Cardiac septum (tissue), 1 donor: Measurements from ENCODE around the gene RBBP6. TPM values are rescaled to one million over a fixed set of nuclear protein-coding genes. Genes with fewer than 3 reads are reported as not detected.
A peak's percentile ranks its signal among the peaks of the same experiment; 100 is the strongest.

Experiments
- DNase-seq: peaks from one replicate; pipeline ENCODE4 v3.0.0-alpha.2; 2020; ENCODE audit warnings: low spot score
- intact Hi-C: fragments of 100-400 bp; cut with DNase I; formaldehyde crosslinking; loops from one replicate; pipeline ENCODE4 v1.14.0; 2022
- total RNA-seq: library from RNA; stranded (reverse); fragmentation: NEBNext Ultra II Directional; extraction: Animal tissue kit (Norgen Biotek cat#: 25700); gene quantifications from one replicate; pipeline ENCODE4 v1.2.1, GENCODE V29; 2021
- donor health status: DM: no; HTN: no; CAD: no.

The RBBP6 gene
- total RNA-seq, 1 donor from 2014 or later: 34.7 TPM

- intact Hi-C loops: no loop called here
- no peak for DNase-seq
Measured at GRCh38 chr16:24520983-24521382, 18.4 kb upstream of the RBBP6 start.

- intact Hi-C loops: no loop called here
- no peak for DNase-seq
Measured at GRCh38 chr16:24522751-24523150, 16.6 kb upstream of the RBBP6 start.

- DNase-seq: no peak
- intact Hi-C loops: no loop called here
Measured at GRCh38 chr16:24523569-24523968, 15.8 kb upstream of the RBBP6 start.

- no peak for DNase-seq
- intact Hi-C loops: no loop called here
Measured at GRCh38 chr16:24524855-24525677, 14.3 kb upstream of the RBBP6 start.

- no peak for DNase-seq
- intact Hi-C loops: no loop called here
Measured at GRCh38 chr16:24525970-24526559, 13.3 kb upstream of the RBBP6 start.

- intact Hi-C loops: no loop called here
- no peak for DNase-seq
Measured at GRCh38 chr16:24526701-24527495, 12.5 kb upstream of the RBBP6 start.

- no peak for DNase-seq
- intact Hi-C loops: no loop called here
Measured at GRCh38 chr16:24531166-24531565, 8.2 kb upstream of the RBBP6 start.

GRCh38 chr16:24534620-24535019 is 4.7 kb upstream of the RBBP6 start:
- intact Hi-C loops: no loop called here
- no peak for DNase-seq

- no peak for DNase-seq
- intact Hi-C loops: no loop called here
Measured at GRCh38 chr16:24535827-24536226, 3.5 kb upstream of the RBBP6 start.

GRCh38 chr16:24536671-24537070 is 2.7 kb upstream of the RBBP6 start:
- intact Hi-C loops: no loop called here
- no peak for DNase-seq

GRCh38 chr16:24537474-24538337 is 1.7 kb upstream of the RBBP6 start:
- DNase-seq: no peak
- intact Hi-C loops: no loop called here

- intact Hi-C loops: no loop called here
- DNase-seq: no peak
Measured at GRCh38 chr16:24538756-24539294, 541 bp upstream of the RBBP6 start.

GRCh38 chr16:24539850-24540601 is 660 bp downstream of the RBBP6 start:
- intact Hi-C loops: loop anchor here (2.0 kb wide), 1 partner anchor 191 kb away; no protein-coding TSS in a partner anchor
- DNase-seq: peak; percentile 81

- no peak for DNase-seq
- intact Hi-C loops: loop anchor here (2.0 kb wide), 1 partner anchor 190 kb away; no protein-coding TSS in a partner anchor
Measured at GRCh38 chr16:24540602-24541210, 1.3 kb downstream of the RBBP6 start.

- DNase-seq: no peak
- intact Hi-C loops: loop anchor here (2.0 kb wide), 1 partner anchor 189 kb away; no protein-coding TSS in a partner anchor
Measured at GRCh38 chr16:24541233-24541933, 2.0 kb downstream of the RBBP6 start.

GRCh38 chr16:24543949-24544348 is 4.6 kb downstream of the RBBP6 start:
- no peak for DNase-seq
- intact Hi-C loops: no loop called here

GRCh38 chr16:24544640-24545039 is 5.3 kb downstream of the RBBP6 start:
- DNase-seq: no peak
- intact Hi-C loops: no loop called here
